GM20000 (cell line): ENCODE results near the gene GATA2.

Experiments
- DNase-seq: peaks from one replicate; pipeline ENCODE4 v3.0.0; 2012; ENCODE audit warnings: low spot score
- TF ChIP-seq, protein P1 (sequence below): IDR thresholded peaks from 2 replicates; pipeline ENCODE4 v1.5.1; 2012; ENCODE audit warnings: mild to moderate bottlenecking, control low read depth; ENCODE audit errors: extremely low read depth, missing control alignments

GATA2 gene

DNA sequence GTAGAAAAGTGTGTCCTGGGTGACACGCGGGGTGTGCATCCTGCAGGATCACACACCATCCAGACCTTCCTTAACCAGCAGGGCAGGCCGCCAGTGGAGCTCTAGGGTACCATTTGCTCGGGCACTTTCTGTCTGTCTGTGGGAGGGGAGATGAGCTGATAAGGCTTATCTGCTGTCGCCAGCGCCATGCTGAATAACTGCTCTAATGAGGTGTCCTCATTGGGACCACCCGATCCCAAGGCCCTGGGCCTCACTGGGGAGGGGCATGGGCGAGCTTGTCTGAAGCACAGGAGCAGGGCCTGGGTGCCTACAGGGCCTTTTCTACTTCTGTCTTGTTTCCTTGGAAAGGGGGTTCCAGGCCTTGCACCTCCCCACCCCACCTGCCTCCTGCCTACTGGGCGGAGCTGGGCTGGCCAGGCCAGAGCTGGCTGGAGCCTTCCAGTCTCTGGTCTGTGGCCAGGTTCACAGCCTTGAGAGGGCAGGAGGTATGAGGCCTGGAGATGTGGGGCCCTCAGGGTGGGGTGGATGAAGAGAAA, 2.5 kb upstream of the GATA2 start:
- no peak for DNase-seq
- TF ChIP-seq, protein P1, sequence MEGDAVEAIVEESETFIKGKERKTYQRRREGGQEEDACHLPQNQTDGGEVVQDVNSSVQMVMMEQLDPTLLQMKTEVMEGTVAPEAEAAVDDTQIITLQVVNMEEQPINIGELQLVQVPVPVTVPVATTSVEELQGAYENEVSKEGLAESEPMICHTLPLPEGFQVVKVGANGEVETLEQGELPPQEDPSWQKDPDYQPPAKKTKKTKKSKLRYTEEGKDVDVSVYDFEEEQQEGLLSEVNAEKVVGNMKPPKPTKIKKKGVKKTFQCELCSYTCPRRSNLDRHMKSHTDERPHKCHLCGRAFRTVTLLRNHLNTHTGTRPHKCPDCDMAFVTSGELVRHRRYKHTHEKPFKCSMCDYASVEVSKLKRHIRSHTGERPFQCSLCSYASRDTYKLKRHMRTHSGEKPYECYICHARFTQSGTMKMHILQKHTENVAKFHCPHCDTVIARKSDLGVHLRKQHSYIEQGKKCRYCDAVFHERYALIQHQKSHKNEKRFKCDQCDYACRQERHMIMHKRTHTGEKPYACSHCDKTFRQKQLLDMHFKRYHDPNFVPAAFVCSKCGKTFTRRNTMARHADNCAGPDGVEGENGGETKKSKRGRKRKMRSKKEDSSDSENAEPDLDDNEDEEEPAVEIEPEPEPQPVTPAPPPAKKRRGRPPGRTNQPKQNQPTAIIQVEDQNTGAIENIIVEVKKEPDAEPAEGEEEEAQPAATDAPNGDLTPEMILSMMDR: no peak

DNA sequence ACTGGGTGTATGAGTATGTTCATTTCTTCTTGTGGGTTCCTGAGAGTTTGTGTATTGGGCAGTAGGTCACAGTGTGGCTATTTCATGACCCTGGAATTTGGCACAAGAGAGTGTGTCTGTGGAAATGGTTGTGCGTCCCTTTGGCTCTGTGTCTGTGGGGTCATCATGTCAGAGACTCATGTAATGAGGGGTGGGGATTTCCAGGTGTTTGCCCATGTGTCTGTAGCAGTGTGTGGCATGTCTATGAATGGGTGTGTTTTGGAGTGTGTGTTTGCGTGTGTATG, 1.3 kb upstream of the GATA2 start:
- TF ChIP-seq, protein P1: no peak
- no peak for DNase-seq

DNA sequence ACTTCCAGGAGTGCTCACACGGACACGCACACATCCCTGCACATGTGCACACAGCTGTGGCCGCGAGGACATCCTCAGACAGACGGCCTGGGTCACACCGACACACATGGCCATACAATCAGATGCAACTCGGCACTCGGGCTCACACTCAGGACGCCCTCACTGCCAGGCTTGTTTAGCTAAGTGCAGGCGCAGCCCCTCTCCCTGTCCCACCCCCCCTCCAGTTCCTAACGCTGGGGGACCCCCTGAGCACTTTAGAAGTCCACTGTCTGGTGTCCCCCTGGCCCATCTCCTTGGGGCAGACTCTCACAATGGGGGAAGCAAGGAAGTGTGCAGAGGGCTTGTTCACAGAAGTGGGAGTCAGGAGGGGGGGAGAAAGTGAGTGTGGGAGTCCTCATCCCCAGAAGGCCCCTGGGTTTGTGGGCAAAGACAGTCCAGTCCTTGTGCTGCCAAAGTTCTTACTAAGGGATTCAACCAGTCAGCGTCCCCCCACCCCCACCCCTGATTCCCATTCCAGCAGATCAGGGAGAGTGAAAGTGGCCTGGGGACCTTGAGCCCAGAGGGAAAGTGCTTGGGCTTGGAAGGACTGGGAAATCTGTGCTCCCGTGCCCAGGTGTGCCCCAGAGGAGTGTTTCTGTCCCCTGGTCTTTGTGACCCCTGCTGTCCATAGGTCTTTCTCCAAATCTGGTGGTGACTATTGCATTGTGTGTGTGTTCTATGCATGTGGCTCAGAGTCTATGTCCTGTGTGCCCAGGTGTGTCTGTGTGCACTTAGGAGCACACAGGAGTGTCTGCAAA, 767 bp upstream of the GATA2 start:
- TF ChIP-seq, protein P1: no peak
- DNase-seq: no peak

DNA sequence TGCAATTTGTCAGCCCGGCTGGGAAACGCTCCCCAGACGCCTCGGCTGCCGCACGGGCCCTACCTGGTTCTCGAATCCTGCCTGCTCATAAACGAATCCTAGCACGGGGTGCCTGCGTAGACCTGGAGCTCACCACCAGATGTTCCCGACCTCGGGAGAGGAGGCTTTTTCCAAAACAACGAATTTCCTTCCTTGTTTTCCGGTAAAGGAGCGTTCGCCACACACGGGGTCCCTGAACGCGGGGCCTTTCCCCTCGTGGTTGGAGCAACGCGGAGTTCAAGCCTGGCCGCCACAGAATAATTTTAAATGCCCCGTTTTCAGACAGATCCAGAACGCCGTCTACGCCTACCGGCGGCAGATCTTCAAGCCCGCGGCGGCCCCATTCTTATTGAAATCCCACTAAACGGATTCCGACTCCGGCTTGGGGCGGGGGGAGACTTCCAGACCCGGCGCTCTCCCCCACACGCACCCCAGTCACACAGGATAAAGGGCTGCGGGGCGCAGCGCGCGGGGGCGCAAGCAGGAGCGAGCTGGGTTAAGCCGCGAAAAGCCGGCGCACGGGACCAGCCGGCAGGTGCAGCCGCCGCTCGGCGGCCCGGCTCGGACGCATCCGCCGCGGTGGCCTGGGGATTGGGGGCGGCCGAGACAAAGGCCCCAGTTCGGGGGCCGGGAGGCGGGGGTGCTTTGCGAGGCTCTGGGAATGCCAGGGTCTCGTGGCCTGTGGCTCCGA, 895 bp downstream of the GATA2 start:
- TF ChIP-seq, protein P1: no peak
- DNase-seq: no peak

DNA sequence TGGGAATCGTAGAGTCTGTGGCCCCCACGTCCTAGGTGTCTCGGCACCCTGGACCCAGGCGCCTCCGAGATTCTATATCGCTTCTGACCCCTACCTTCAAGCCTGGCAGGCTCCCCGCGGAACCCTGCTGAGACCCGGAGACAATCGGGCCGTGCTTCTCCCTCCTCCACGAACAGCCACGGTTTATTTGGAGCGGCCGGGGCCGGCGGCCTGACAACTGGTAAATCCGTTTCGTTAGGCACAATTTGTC, 1.4 kb downstream of the GATA2 start:
- TF ChIP-seq, protein P1: no peak
- no peak for DNase-seq

DNA sequence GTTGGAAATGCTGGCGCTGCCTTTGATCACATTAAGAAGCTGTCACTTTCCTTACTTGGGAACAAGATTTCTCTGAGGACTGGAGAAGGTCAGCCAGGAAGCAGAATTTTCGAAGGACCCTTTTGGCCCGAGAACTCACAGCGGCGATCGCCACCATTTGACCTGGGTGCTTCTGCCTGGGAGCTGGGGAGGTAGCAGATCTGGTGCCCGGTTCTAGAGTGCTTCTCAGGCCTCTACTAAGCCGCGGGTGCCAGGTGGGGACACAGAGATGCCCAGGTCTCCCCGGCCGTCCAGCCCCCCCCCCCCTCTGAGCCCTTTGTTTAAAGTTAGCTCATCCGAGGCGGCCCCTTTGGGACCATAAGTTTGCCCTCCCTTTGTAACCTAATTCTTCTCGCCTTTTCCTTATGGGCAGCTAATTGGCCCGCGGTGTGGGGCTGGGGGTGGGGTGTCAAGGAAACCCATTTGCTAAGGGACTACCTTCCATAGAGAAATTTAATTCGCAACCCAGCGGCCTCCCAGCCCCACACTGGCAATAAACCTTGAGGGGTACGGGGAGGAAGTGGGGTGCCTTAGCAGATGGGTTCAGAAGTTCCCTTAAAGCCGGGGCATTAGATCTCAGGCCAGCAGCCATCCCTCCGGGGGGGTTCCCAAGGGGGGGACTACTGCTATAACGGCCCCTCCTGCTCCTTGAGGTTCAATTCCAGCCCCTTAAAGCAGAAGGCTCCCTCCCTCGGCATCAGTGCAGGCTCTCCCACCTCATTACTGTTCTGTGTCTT, 1.9 kb downstream of the GATA2 start:
- TF ChIP-seq, protein P1: no peak
- no peak for DNase-seq

DNA sequence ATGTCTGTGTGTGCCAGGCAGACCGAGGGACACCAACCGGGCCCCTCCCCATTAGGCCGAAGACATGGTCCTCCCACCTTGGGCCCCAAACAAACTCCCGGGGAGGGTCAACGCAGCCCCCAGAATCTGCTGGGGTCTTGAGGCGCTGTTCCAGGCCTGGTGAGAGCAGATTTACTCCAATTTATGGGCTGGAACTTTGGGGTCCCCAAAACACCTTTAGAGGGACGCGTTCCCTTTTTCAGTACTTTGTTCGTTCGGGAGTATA, 2.4 kb downstream of the GATA2 start:
- TF ChIP-seq, protein P1: no peak
- DNase-seq: no peak
